ENCODE results near the gene FAM163A. TPM values are rescaled to one million over a fixed set of nuclear protein-coding genes. Genes with fewer than 3 reads are reported as not detected.

The FAM163A gene
- total RNA-seq, 4 donors from 2014 or later: under 0.01 to 0.50 (median 0.24) TPM

- WGBS: 93% methylated on average over 8 of the region's 8 CpGs
These were observed 31.5 kb downstream of the FAM163A start for GRCh38 chr1:179774566-179774965.

GRCh38 chr1:179775009-179775408 is 31.9 kb downstream of the FAM163A start:
- Histone ChIP-seq H3K36me3 (no peaks in the 10 kb centered on the region), H3K9me3 (peaks cover 0 to 6% (median 0%) of the 10 kb centered on the region in 4 donors), H3K4me1 (no peaks in the 10 kb centered on the region), H3K4me3 (no peak overlapping the region), H3K27ac (replicated peaks in 1 of 4) (no peak overlapping the region), H3K27me3 (no peaks in the 10 kb centered on the region)
- DNase-seq (ENCODE audit: extremely low spot score): no peak
- TF ChIP-seq, protein P1, sequence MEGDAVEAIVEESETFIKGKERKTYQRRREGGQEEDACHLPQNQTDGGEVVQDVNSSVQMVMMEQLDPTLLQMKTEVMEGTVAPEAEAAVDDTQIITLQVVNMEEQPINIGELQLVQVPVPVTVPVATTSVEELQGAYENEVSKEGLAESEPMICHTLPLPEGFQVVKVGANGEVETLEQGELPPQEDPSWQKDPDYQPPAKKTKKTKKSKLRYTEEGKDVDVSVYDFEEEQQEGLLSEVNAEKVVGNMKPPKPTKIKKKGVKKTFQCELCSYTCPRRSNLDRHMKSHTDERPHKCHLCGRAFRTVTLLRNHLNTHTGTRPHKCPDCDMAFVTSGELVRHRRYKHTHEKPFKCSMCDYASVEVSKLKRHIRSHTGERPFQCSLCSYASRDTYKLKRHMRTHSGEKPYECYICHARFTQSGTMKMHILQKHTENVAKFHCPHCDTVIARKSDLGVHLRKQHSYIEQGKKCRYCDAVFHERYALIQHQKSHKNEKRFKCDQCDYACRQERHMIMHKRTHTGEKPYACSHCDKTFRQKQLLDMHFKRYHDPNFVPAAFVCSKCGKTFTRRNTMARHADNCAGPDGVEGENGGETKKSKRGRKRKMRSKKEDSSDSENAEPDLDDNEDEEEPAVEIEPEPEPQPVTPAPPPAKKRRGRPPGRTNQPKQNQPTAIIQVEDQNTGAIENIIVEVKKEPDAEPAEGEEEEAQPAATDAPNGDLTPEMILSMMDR (IDR thresholded peaks at IDR 0.05): no peak
- TF ChIP-seq POLR2A (IDR thresholded peaks at IDR 0.05; ENCODE audit: low read depth) (no peak), EP300 (IDR thresholded peaks at IDR 0.05) (no peak), POLR2AphosphoS5 (IDR thresholded peaks at IDR 0.05) (no peak)
- 88% methylated on average over 6 of the region's 6 CpGs for WGBS
- intact Hi-C loops (cut with DNase I): no loop called here

More at GRCh38 chr1:179774566-179774965, 31.5 kb downstream of the FAM163A start:
- Histone ChIP-seq H3K27ac (replicated peaks in 1 of 4) (no peak overlapping the region), H3K36me3 (no peaks in the 10 kb centered on the region), H3K9me3 (peaks cover 0 to 6% (median 0%) of the 10 kb centered on the region in 4 donors), H3K4me3 (no peak overlapping the region), H3K27me3 (no peaks in the 10 kb centered on the region), H3K4me1 (no peaks in the 10 kb centered on the region)
- DNase-seq (ENCODE audit: extremely low spot score): no peak
- intact Hi-C loops (cut with DNase I): no loop called here
- no peak for TF ChIP-seq POLR2A (IDR thresholded peaks at IDR 0.05; ENCODE audit: low read depth)
- no peak for TF ChIP-seq EP300 (IDR thresholded peaks at IDR 0.05)
- TF ChIP-seq, protein P1 (IDR thresholded peaks at IDR 0.05): no peak
- no peak for TF ChIP-seq POLR2AphosphoS5 (IDR thresholded peaks at IDR 0.05)

- Histone ChIP-seq H3K36me3 (no peaks in the 10 kb centered on the region), H3K27me3 (no peaks in the 10 kb centered on the region), H3K4me3 (no peak overlapping the region), H3K27ac (replicated peaks in 1 of 4) (no peak overlapping the region), H3K4me1 (no peaks in the 10 kb centered on the region), H3K9me3 (peaks cover 0 to 6% (median 0%) of the 10 kb centered on the region in 4 donors)
- 100% methylated on average over 2 of the region's 2 CpGs for WGBS
- no peak for TF ChIP-seq POLR2A (IDR thresholded peaks at IDR 0.05; ENCODE audit: low read depth)
- TF ChIP-seq, protein P1 (IDR thresholded peaks at IDR 0.05): no peak
- TF ChIP-seq POLR2AphosphoS5 (IDR thresholded peaks at IDR 0.05): no peak
- TF ChIP-seq EP300 (IDR thresholded peaks at IDR 0.05): no peak
- no peak for DNase-seq (ENCODE audit: extremely low spot score)
- intact Hi-C loops (cut with DNase I): no loop called here
These were observed 33.7 kb downstream of the FAM163A start for GRCh38 chr1:179776831-179777230.

- no peaks in the 10 kb centered on the region for H3K9me3 ChIP-seq
- intact Hi-C loops (cut with DNase I): no loop called here
- no peak overlapping the region for H3K4me3 ChIP-seq
- DNase-seq (ENCODE audit: extremely low spot score): no peak
- H3K4me1 ChIP-seq: no peaks in the 10 kb centered on the region
- H3K27me3 ChIP-seq: no peaks in the 10 kb centered on the region
- 96% methylated on average over 3 of the region's 3 CpGs for WGBS
- no peak for TF ChIP-seq POLR2AphosphoS5 (IDR thresholded peaks at IDR 0.05)
- H3K36me3 ChIP-seq: no peaks in the 10 kb centered on the region
- H3K27ac ChIP-seq (replicated peaks in 1 of 4): no peak overlapping the region
These were observed 34.6 kb downstream of the FAM163A start for GRCh38 chr1:179777731-179778130.

- DNase-seq (ENCODE audit: extremely low spot score): no peak
- no peak for TF ChIP-seq POLR2AphosphoS5 (IDR thresholded peaks at IDR 0.05)
- TF ChIP-seq EP300 (IDR thresholded peaks at IDR 0.05): no peak
- TF ChIP-seq, protein P1 (IDR thresholded peaks at IDR 0.05): no peak
- no peak for TF ChIP-seq POLR2A (IDR thresholded peaks at IDR 0.05; ENCODE audit: low read depth)
- H3K36me3 ChIP-seq: no peaks in the 10 kb centered on the region
- H3K27me3 ChIP-seq: no peaks in the 10 kb centered on the region
- intact Hi-C loops (cut with DNase I): no loop called here
- H3K27ac ChIP-seq (replicated peaks in 1 of 4): no peak overlapping the region
- no peaks in the 10 kb centered on the region for H3K9me3 ChIP-seq
- H3K4me1 ChIP-seq: peaks cover 0 to 1% (median 0%) of the 10 kb centered on the region in 4 donors
- H3K4me3 ChIP-seq: no peak overlapping the region
- WGBS: 86% methylated on average over 2 of the region's 2 CpGs
These were observed 36.7 kb downstream of the FAM163A start for GRCh38 chr1:179779645-179780272.
